BLaER1 treated with 17β-estradiol and CSF1 and Interleukin-3, amounts not matched to agents 10 nM and 100 nM (cell line): Measurements from ENCODE around the gene GRHL3.

Experiments
- H3K27ac ChIP-seq, 11 experiments: shearing (Covaris generic); formaldehyde crosslinking; 2 replicates each; pipeline ENCODE4 v1.8.1; 2022
- H3K27me3 ChIP-seq, 11 experiments: shearing (Covaris generic); formaldehyde crosslinking; 2 replicates each; pipeline ENCODE4 v1.8.1; 2022
- H3K36me3 ChIP-seq, 11 experiments: shearing (Covaris generic); formaldehyde crosslinking; 2 replicates each; pipeline ENCODE4 v1.8.1; 2022
- H3K4me1 ChIP-seq, 10 experiments: shearing (Covaris generic); formaldehyde crosslinking; 2 replicates each; pipeline ENCODE4 v1.8.1; 2022
- H3K4me2 ChIP-seq, 11 experiments: shearing (Covaris generic); formaldehyde crosslinking; 2 replicates each; pipeline ENCODE4 v1.8.1; 2022
- H3K4me3 ChIP-seq, 10 experiments: shearing (Covaris generic); formaldehyde crosslinking; 2 replicates each; pipeline ENCODE4 v1.8.1; 2022
- H3K9ac ChIP-seq, 11 experiments: shearing (Covaris generic); formaldehyde crosslinking; 2 replicates each; pipeline ENCODE4 v1.8.1; 2022
- H3K9me3 ChIP-seq, 11 experiments: shearing (Covaris generic); formaldehyde crosslinking; replicated peaks in 1 of 11; 2 replicates each; pipeline ENCODE4 v1.8.1; 2022
- H4K20me1 ChIP-seq, 11 experiments: shearing (Covaris generic); formaldehyde crosslinking; 2 replicates each; pipeline ENCODE4 v1.8.1; 2022
- Cebpa-rat ChIP-seq, 11 experiments: shearing (Covaris generic); IDR thresholded peaks; 2 replicates each; pipeline ENCODE4 v1.8.1; 2022

Gene GRHL3

GRCh38 chr1:24304763-24305162 is 14.4 kb upstream of the GRHL3 start:
- H3K27me3 ChIP-seq = peaks cover 0 to 47% (median 16%) of the 10 kb centered on the region in 11 experiments; a peak in 13 of 22 replicates
- no peak overlapping the region for H3K27ac ChIP-seq
- no peak overlapping the region for H3K9ac ChIP-seq
- no peak overlapping the region for H3K4me3 ChIP-seq
- H3K4me1 ChIP-seq = no peaks in the 10 kb centered on the region
- no peak overlapping the region for H3K4me2 ChIP-seq
- no peaks in the 10 kb centered on the region for H3K36me3 ChIP-seq
- H4K20me1 ChIP-seq = no peaks in the 10 kb centered on the region; a peak in 3 of 22 replicates
- H3K9me3 ChIP-seq = no peaks in the 10 kb centered on the region
- TF ChIP-seq Cebpa-rat (IDR thresholded peaks at IDR 0.05) = no peak

- H3K27ac ChIP-seq = no peak overlapping the region
- no peaks in the 10 kb centered on the region; a peak in 2 of 22 replicates for H4K20me1 ChIP-seq
- no peaks in the 10 kb centered on the region for H3K36me3 ChIP-seq
- no peak overlapping the region for H3K4me2 ChIP-seq
- H3K4me3 ChIP-seq = no peak overlapping the region
- H3K9ac ChIP-seq = no peak overlapping the region
- peaks cover 4 to 65% (median 30%) of the 10 kb centered on the region in 11 experiments; a peak in 16 of 22 replicates for H3K27me3 ChIP-seq
- no peaks in the 10 kb centered on the region for H3K9me3 ChIP-seq
- H3K4me1 ChIP-seq = no peaks in the 10 kb centered on the region
- no peak for TF ChIP-seq Cebpa-rat (IDR thresholded peaks at IDR 0.05)
Observed at GRCh38 chr1:24308365-24309015, 10.7 kb upstream of the GRHL3 start.

GRCh38 chr1:24309762-24310485 is 9.2 kb upstream of the GRHL3 start:
- no peak for TF ChIP-seq Cebpa-rat (IDR thresholded peaks at IDR 0.05)
- no peak overlapping the region for H3K27ac ChIP-seq

GRCh38 chr1:24311234-24311633 is 7.9 kb upstream of the GRHL3 start:
- Histone ChIP-seq H3K4me3 (no peak overlapping the region), H3K9ac (no peak overlapping the region), H4K20me1 (peaks cover 0 to 8% (median 0%) of the 10 kb centered on the region in 11 experiments; a peak in 4 of 22 replicates), H3K27me3 (peaks cover 7 to 73% (median 40%) of the 10 kb centered on the region in 11 experiments; a peak in 19 of 22 replicates), H3K27ac (no peak overlapping the region), H3K36me3 (no peaks in the 10 kb centered on the region), H3K4me1 (no peaks in the 10 kb centered on the region), H3K9me3 (no peaks in the 10 kb centered on the region), H3K4me2 (no peak overlapping the region)
- TF ChIP-seq Cebpa-rat (IDR thresholded peaks at IDR 0.05) = no peak

More at GRCh38 chr1:24309762-24310485, 9.2 kb upstream of the GRHL3 start:
- Histone ChIP-seq H4K20me1 (peaks cover 0 to 2% (median 0%) of the 10 kb centered on the region in 11 experiments; a peak in 2 of 22 replicates), H3K27me3 (peaks cover 4 to 68% (median 33%) of the 10 kb centered on the region in 11 experiments; a peak in 18 of 22 replicates), H3K36me3 (no peaks in the 10 kb centered on the region), H3K4me1 (no peaks in the 10 kb centered on the region), H3K9ac (no peak overlapping the region), H3K9me3 (no peaks in the 10 kb centered on the region), H3K4me3 (no peak overlapping the region), H3K4me2 (no peak overlapping the region)

- no peak overlapping the region for H3K4me3 ChIP-seq
- no peak for TF ChIP-seq Cebpa-rat (IDR thresholded peaks at IDR 0.05)
- H3K9ac ChIP-seq = no peak overlapping the region
- peaks cover 0 to under 1% (median 0%) of the 10 kb centered on the region in 10 experiments; a peak in 1 of 20 replicates for H3K4me1 ChIP-seq
- H3K9me3 ChIP-seq = no peaks in the 10 kb centered on the region
- H3K36me3 ChIP-seq = no peaks in the 10 kb centered on the region
- no peak overlapping the region for H3K27ac ChIP-seq
- no peak overlapping the region for H3K4me2 ChIP-seq
- H3K27me3 ChIP-seq = peaks cover 8 to 73% (median 45%) of the 10 kb centered on the region in 11 experiments; a peak in 20 of 22 replicates
- H4K20me1 ChIP-seq = peaks cover 0 to 8% (median 0%) of the 10 kb centered on the region in 11 experiments; a peak in 5 of 22 replicates
Observed at GRCh38 chr1:24311741-24312140, 7.4 kb upstream of the GRHL3 start.

GRCh38 chr1:24315391-24315790 is 3.8 kb upstream of the GRHL3 start:
- Histone ChIP-seq H4K20me1 (peaks cover 0 to 33% (median 8%) of the 10 kb centered on the region in 11 experiments; a peak in 11 of 22 replicates), H3K36me3 (no peaks in the 10 kb centered on the region), H3K27ac (no peak overlapping the region), H3K4me2 (no peak overlapping the region), H3K4me3 (no peak overlapping the region), H3K9ac (no peak overlapping the region), H3K27me3 (peaks cover 41 to 87% (median 71%) of the 10 kb centered on the region in 11 experiments), H3K9me3 (no peaks in the 10 kb centered on the region), H3K4me1 (peaks cover 0 to 20% (median 5%) of the 10 kb centered on the region in 10 experiments; a peak in 7 of 20 replicates)
- TF ChIP-seq Cebpa-rat (IDR thresholded peaks at IDR 0.05) = no peak

GRCh38 chr1:24316645-24317044 is 2.5 kb upstream of the GRHL3 start:
- H4K20me1 ChIP-seq = peaks cover 0 to 45% (median 15%) of the 10 kb centered on the region in 11 experiments; a peak in 15 of 22 replicates
- no peak overlapping the region for H3K4me2 ChIP-seq

GRCh38 chr1:24317081-24317480 is 2.1 kb upstream of the GRHL3 start:
- Histone ChIP-seq H3K4me1 (peaks cover 9 to 35% (median 19%) of the 10 kb centered on the region in 10 experiments), H3K27ac (no peak overlapping the region), H3K27me3 (peaks cover 58 to 93% (median 87%) of the 10 kb centered on the region in 11 experiments), H3K36me3 (no peaks in the 10 kb centered on the region), H3K9ac (no peak overlapping the region), H3K4me2 (no peak overlapping the region), H3K9me3 (no peaks in the 10 kb centered on the region), H3K4me3 (no peak overlapping the region), H4K20me1 (peaks cover 0 to 49% (median 15%) of the 10 kb centered on the region in 11 experiments; a peak in 15 of 22 replicates)
- no peak for TF ChIP-seq Cebpa-rat (IDR thresholded peaks at IDR 0.05)

More at GRCh38 chr1:24316645-24317044, 2.5 kb upstream of the GRHL3 start:
- peaks cover 9 to 30% (median 15%) of the 10 kb centered on the region in 10 experiments for H3K4me1 ChIP-seq
- no peaks in the 10 kb centered on the region for H3K9me3 ChIP-seq
- H3K4me3 ChIP-seq = no peak overlapping the region
- H3K9ac ChIP-seq = no peak overlapping the region
- H3K27ac ChIP-seq = no peak overlapping the region
- peaks cover 53 to 93% (median 83%) of the 10 kb centered on the region in 11 experiments for H3K27me3 ChIP-seq
- TF ChIP-seq Cebpa-rat (IDR thresholded peaks at IDR 0.05) = no peak
- H3K36me3 ChIP-seq = no peaks in the 10 kb centered on the region
